ENCODE data around the gene NR3C1.
A peak's percentile ranks its signal among the peaks of the same experiment; 100 is the strongest.

Gene NR3C1

GRCh38 chr5:143251190-143251589 is 152.3 kb downstream of the NR3C1 start:
- DNase-seq, result no peak

- no peak for DNase-seq
Observed at GRCh38 chr5:143249851-143250250, 153.6 kb downstream of the NR3C1 start.

- no peak for DNase-seq
Observed at GRCh38 chr5:143248822-143249579, 154.5 kb downstream of the NR3C1 start.

- no peak for DNase-seq
Observed at GRCh38 chr5:143248391-143248790, 155.1 kb downstream of the NR3C1 start.

- DNase-seq, result no peak
Observed at GRCh38 chr5:143247134-143247815, 156.2 kb downstream of the NR3C1 start.

- peak in 1 of 3 experiments; percentile 20 for DNase-seq
Observed at GRCh38 chr5:143245929-143246561, 157.4 kb downstream of the NR3C1 start.

GRCh38 chr5:143244990-143245389 is 158.5 kb downstream of the NR3C1 start:
- no peak for DNase-seq

GRCh38 chr5:143244000-143244736 is 159.3 kb downstream of the NR3C1 start:
- no peak for DNase-seq

GRCh38 chr5:143243103-143243502 is 160.4 kb downstream of the NR3C1 start:
- no peak for DNase-seq

GRCh38 chr5:143241892-143242291 is 161.6 kb downstream of the NR3C1 start:
- DNase-seq, result no peak

GRCh38 chr5:143239882-143240518 is 163.5 kb downstream of the NR3C1 start:
- no peak for DNase-seq

- no peak for DNase-seq
Observed at GRCh38 chr5:143238620-143239019, 164.9 kb downstream of the NR3C1 start.

GRCh38 chr5:143237664-143238063 is 165.8 kb downstream of the NR3C1 start:
- DNase-seq, result no peak

- no peak for DNase-seq
Observed at GRCh38 chr5:143236682-143237081, 166.8 kb downstream of the NR3C1 start.

GRCh38 chr5:143235423-143235822 is 168.1 kb downstream of the NR3C1 start:
- no peak for DNase-seq

GRCh38 chr5:143234162-143234842 is 169.2 kb downstream of the NR3C1 start:
- no peak for DNase-seq

GRCh38 chr5:143233031-143233430 is 170.5 kb downstream of the NR3C1 start:
- DNase-seq, result no peak

- peak in 1 of 3 experiments; percentile 12 for DNase-seq
Observed at GRCh38 chr5:143231973-143232812, 171.3 kb downstream of the NR3C1 start.

GRCh38 chr5:143231416-143231815 is 172.1 kb downstream of the NR3C1 start:
- DNase-seq, result no peak

GRCh38 chr5:143230676-143230996 is 172.8 kb downstream of the NR3C1 start:
- no peak for DNase-seq

Data from NCI-H1417 (cell line).